ENCODE measurements around the gene SERPINB2.

DNA sequence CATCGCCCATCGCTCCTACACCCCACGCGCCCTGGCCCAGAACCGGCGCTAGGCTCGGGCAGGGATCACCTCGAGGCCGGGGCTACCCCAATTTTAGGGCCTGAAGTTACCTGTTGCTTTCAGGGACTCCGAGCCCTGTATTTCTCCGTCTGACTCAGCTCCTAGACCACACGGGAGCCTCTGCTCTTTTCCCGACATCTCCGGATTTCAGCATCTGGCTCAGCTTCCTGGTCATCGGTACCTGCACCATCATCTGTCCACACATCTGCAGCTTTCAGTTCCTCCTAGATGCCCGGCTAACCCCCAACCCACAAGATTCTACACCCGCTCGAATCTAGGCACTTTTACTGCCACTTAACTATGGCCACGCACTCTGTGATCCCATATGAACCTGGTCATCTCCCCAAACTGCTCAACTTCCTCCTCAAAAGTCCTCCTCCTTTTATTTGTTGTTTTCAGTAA lies 49.5 kb downstream of the SERPINB2 start:
- TF ChIP-seq, protein P1, sequence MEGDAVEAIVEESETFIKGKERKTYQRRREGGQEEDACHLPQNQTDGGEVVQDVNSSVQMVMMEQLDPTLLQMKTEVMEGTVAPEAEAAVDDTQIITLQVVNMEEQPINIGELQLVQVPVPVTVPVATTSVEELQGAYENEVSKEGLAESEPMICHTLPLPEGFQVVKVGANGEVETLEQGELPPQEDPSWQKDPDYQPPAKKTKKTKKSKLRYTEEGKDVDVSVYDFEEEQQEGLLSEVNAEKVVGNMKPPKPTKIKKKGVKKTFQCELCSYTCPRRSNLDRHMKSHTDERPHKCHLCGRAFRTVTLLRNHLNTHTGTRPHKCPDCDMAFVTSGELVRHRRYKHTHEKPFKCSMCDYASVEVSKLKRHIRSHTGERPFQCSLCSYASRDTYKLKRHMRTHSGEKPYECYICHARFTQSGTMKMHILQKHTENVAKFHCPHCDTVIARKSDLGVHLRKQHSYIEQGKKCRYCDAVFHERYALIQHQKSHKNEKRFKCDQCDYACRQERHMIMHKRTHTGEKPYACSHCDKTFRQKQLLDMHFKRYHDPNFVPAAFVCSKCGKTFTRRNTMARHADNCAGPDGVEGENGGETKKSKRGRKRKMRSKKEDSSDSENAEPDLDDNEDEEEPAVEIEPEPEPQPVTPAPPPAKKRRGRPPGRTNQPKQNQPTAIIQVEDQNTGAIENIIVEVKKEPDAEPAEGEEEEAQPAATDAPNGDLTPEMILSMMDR (IDR thresholded peaks at IDR 0.05): no peak
- no peak for TF ChIP-seq EZH2 (IDR thresholded peaks at IDR 0.05)
